Measurements from ENCODE around the gene GMDS. TPM values are rescaled to one million over a fixed set of nuclear protein-coding genes. Genes with fewer than 3 reads are reported as not detected.

Gene GMDS
- total and polyA plus RNA-seq, 2 of the 8 experiments (the other 6 are each of a cell fraction or from before 2014, with no cell fraction given), result 16.8 to 50.0 TPM

- Histone ChIP-seq H3K4ac (replicated peaks; ENCODE audit: insufficient read length, low read depth, low read length) (no peak overlapping the region), H3K18ac (ENCODE audit: extremely low read depth, low read length) (no peak overlapping the region), H3K79me2 (ENCODE audit: control insufficient read depth in 1 of 2, insufficient read depth in 2 of 2, low read length in 2 of 2) (no peaks in the 10 kb centered on the region), H2AK5ac (ENCODE audit: low read depth, low read length) (no peak overlapping the region), H4K5ac (ENCODE audit: insufficient read length, low read depth, low read length) (no peak overlapping the region), H3K4me3 (ENCODE audit: extremely low read depth in 1 of 4, insufficient read depth in 2 of 4, low read depth in 3 of 4, low read length in 4 of 4) (no peak overlapping the region), H3K9ac (replicated peaks in 1 of 4; ENCODE audit: extremely low read depth in 1 of 4, low read depth in 3 of 4, low read length in 3 of 4) (no peak overlapping the region), H2BK120ac (replicated peaks; ENCODE audit: low read depth, low read length) (no peak overlapping the region), H2BK5ac (ENCODE audit: low read depth, low read length) (no peak overlapping the region), H2BK20ac (ENCODE audit: low read length) (no peak overlapping the region), H3K56ac (replicated peaks; ENCODE audit: insufficient read length, low read depth, low read length) (no peak overlapping the region), H2AFZ (ENCODE audit: low read length) (no peak overlapping the region), H3K23me2 (ENCODE audit: low read depth, low read length) (no peaks in the 10 kb centered on the region), H3K23ac (ENCODE audit: insufficient read length) (no peak overlapping the region), H3K14ac (ENCODE audit: insufficient read length) (no peak overlapping the region), H3K79me1 (ENCODE audit: low read depth, low read length) (no peaks in the 10 kb centered on the region), H3K4me2 (ENCODE audit: insufficient read depth in 1 of 2, low read depth in 2 of 2, low read length in 2 of 2) (no peak overlapping the region), H4K91ac (replicated peaks; ENCODE audit: insufficient read length, low read length) (no peak overlapping the region), H3K27me3 (replicated peaks in 1 of 4; ENCODE audit: control insufficient read depth in 3 of 4, extremely low read depth in 1 of 4, insufficient read depth in 3 of 4, low read length in 3 of 4) (no peaks in the 10 kb centered on the region), H2BK15ac (ENCODE audit: low read length) (no peak overlapping the region), H3K36me3 (ENCODE audit: control insufficient read depth in 2 of 4, insufficient read depth in 4 of 4, low read length in 3 of 4) (no peaks in the 10 kb centered on the region), H4K20me1 (replicated peaks in 1 of 2; ENCODE audit: control insufficient read depth in 1 of 2, insufficient read depth in 2 of 2, low read length in 2 of 2) (peaks cover 0 to 1% of the 10 kb centered on the region in 2 experiments), H3K27ac (ENCODE audit: low read depth, low read length) (no peak overlapping the region), H4K8ac (ENCODE audit: extremely low read depth, insufficient read depth, low read length) (no peak overlapping the region), H3K9me3 (ENCODE audit: insufficient read depth in 2 of 2, low read depth in 1 of 2, low read length in 1 of 2) (no peaks in the 10 kb centered on the region), H3K4me1 (replicated peaks in 1 of 4; ENCODE audit: control insufficient read depth in 3 of 4, insufficient read depth in 4 of 4, low read length in 3 of 4) (no peaks in the 10 kb centered on the region), H2BK12ac (ENCODE audit: low read depth, low read length) (no peak overlapping the region)
- DNase-seq (ENCODE audit: low read depth in 1 of 2, low spot score in 2 of 2) (no peak), FAIRE-seq (no peak)
- ChIA-PET CTCF (ENCODE audit: partially characterized antibody) (interaction anchor here (1.1 to 2.0 kb wide), 2 partner anchors 14 to 15 kb away, joined by 3 to 5 read pairs; no protein-coding TSS in a partner anchor), POLR2A (ENCODE audit: partially characterized antibody) (no interaction called here)
- TF ChIP-seq RBBP5 (IDR thresholded peaks at IDR 0.05; ENCODE audit: borderline replicate concordance, low read depth, low read length), result no peak
- no peak for TF ChIP-seq POLR2A (IDR thresholded peaks at IDR 0.05; ENCODE audit: control extremely low read depth in 1 of 2, low read depth in 2 of 2, low read length in 2 of 2)
- no peak for TF ChIP-seq TCF12 (IDR thresholded peaks at IDR 0.05; ENCODE audit: low read depth, low read length)
- TF ChIP-seq HDAC6 (IDR thresholded peaks at IDR 0.05; ENCODE audit: low read depth, low read length), result no peak
- no peak for TF ChIP-seq CBX5 (IDR thresholded peaks at IDR 0.05; ENCODE audit: low read depth, low read length)
- no peak for TF ChIP-seq KDM5A (IDR thresholded peaks at IDR 0.05; ENCODE audit: low read length)
- 100% methylated on average over 1 of the region's 1 CpG; no CpG with 5 or more reads in 1 of the 2 experiments for WGBS, 2 experiments (ENCODE audit: extremely low coverage in 1 of 2, insufficient coverage in 1 of 2, insufficient read length in 1 of 2, insufficient replicate concordance in 2 of 2, low coverage in 1 of 2, low lambda C conversion rate in 2 of 2, missing lambda C conversion rate in 1 of 2)
Observed at GRCh38 chr6:2119275-2119674, 126.1 kb downstream of the GMDS start.
